Sigmoid colon (tissue), 7 donors: ENCODE results near the gene MST1. TPM values are rescaled to one million over a fixed set of nuclear protein-coding genes. Genes with fewer than 3 reads are reported as not detected.

Source experiments
- DNase-seq: peaks from one replicate; pipeline ENCODE4 v3.0.0-alpha.2; 2019
- H3K27ac ChIP-seq, 4 donors: fragments of 200-600 bp; sonication (generic); one replicate each; pipeline ENCODE4 v1.5.1; 2016 to 2019; ENCODE audit warnings: mild to moderate bottlenecking in 1 of 4
- H3K27me3 ChIP-seq, 3 donors: fragments of 200-600 bp; sonication (generic); one replicate each; pipeline ENCODE4 v1.5.1; 2019; ENCODE audit warnings: mild to moderate bottlenecking in 1 of 3
- H3K36me3 ChIP-seq, 4 donors: fragments of 200-600 bp; sonication (generic); one replicate each; pipeline ENCODE4 v1.5.1; 2016 to 2019
- H3K4me1 ChIP-seq, 4 donors: fragments of 200-600 bp; sonication (generic); one replicate each; pipeline ENCODE4 v1.5.1; 2017 to 2019
- H3K4me3 ChIP-seq, 4 donors: fragments of 200-600 bp; sonication (generic); one replicate each; pipeline ENCODE4 v1.5.1; 2017 to 2019; ENCODE audit warnings: mild to moderate bottlenecking in 2 of 4, moderate library complexity in 1 of 4
- H3K9me3 ChIP-seq, 4 donors: fragments of 200-600 bp in 3 of 4; sonication (generic) in 3 of 4; one replicate each; pipeline versions ENCODE4 v1.5.1 to v1.6.1; 2013 to 2019
- CTCF ChIP-seq, 4 experiments: fragments of 450-650 bp in 3 of 4; fragments of 200-600 bp in 1 of 4; IDR thresholded peaks; one replicate each; pipeline ENCODE4 v1.5.1; 2016 to 2019; ENCODE audit warnings: antibody characterized with exemption in 4 of 4, mild to moderate bottlenecking in 3 of 4, moderate library complexity in 2 of 4
- EP300 ChIP-seq, 4 donors: sonication (generic); formaldehyde crosslinking; IDR thresholded peaks; one replicate each; pipeline ENCODE4 v1.6.1; 2017; ENCODE audit warnings: antibody characterized with exemption in 4 of 4
- POLR2A ChIP-seq, 2 donors: fragments of 450-650 bp; IDR thresholded peaks; one replicate each; pipeline ENCODE4 v1.6.1; 2016; ENCODE audit warnings: antibody characterized with exemption in 2 of 2, mild to moderate bottlenecking in 2 of 2, moderate library complexity in 2 of 2
- POLR2AphosphoS5 ChIP-seq, 4 donors: sonication (generic); formaldehyde crosslinking; IDR thresholded peaks; one replicate each; pipeline ENCODE4 v1.6.1; 2017; ENCODE audit warnings: antibody characterized with exemption in 4 of 4
- WGBS, 2 donors: extraction: QIAGEN DNeasy Blood & Tissue Kit; methylation state at CpG; one replicate each; pipeline ENCODE4 v1.1.7; 2013; 5-methylcytosine and 5-hydroxymethylcytosine counted together
- intact Hi-C: fragments of 100-400 bp; cut with DNase I; formaldehyde crosslinking; loops from one replicate; pipeline ENCODE4 v1.15.1; 2023
- polyA plus RNA-seq, 3 donors: library from polyadenylated mRNA; stranded (reverse); fragments of 200-250 nt; gene quantifications; one replicate each; pipeline ENCODE4 v1.2.3, GENCODE V29; 2013
- total RNA-seq, 4 donors: library from RNA; depleted of rRNA; stranded (reverse); fragments of >200 nt; gene quantifications; one replicate each; pipeline ENCODE4 v1.1.0, GENCODE V29; 2016
- donor health status: healthy with polysubstance abuse.
- donor health status: Bipolar disorder and iron deficiency.
- donor health status: healthy.

Gene MST1
- total and polyA plus RNA-seq, 7 donors = 3.0 to 18.1 (median 7.7) TPM; not detected in 1

GRCh38 chr3:49642708-49643145 lies 46.5 kb downstream of the MST1 start:
- Histone ChIP-seq H3K27me3 (no peaks in the 10 kb centered on the region), H3K36me3 (no peaks in the 10 kb centered on the region), H3K4me3 (no peak overlapping the region), H3K9me3 (no peaks in the 10 kb centered on the region), H3K4me1 (no peaks in the 10 kb centered on the region), H3K27ac (no peak overlapping the region)
- no peak for TF ChIP-seq POLR2AphosphoS5 (IDR thresholded peaks at IDR 0.05)
- TF ChIP-seq CTCF (IDR thresholded peaks at IDR 0.05) = no peak
- TF ChIP-seq POLR2A (IDR thresholded peaks at IDR 0.05) = no peak
- no peak for TF ChIP-seq EP300 (IDR thresholded peaks at IDR 0.05)
- intact Hi-C loops = no loop called here
- 91 to 92% methylated on average over 9 of the region's 9 CpGs for WGBS, 2 donors
- no peak for DNase-seq

DNA sequence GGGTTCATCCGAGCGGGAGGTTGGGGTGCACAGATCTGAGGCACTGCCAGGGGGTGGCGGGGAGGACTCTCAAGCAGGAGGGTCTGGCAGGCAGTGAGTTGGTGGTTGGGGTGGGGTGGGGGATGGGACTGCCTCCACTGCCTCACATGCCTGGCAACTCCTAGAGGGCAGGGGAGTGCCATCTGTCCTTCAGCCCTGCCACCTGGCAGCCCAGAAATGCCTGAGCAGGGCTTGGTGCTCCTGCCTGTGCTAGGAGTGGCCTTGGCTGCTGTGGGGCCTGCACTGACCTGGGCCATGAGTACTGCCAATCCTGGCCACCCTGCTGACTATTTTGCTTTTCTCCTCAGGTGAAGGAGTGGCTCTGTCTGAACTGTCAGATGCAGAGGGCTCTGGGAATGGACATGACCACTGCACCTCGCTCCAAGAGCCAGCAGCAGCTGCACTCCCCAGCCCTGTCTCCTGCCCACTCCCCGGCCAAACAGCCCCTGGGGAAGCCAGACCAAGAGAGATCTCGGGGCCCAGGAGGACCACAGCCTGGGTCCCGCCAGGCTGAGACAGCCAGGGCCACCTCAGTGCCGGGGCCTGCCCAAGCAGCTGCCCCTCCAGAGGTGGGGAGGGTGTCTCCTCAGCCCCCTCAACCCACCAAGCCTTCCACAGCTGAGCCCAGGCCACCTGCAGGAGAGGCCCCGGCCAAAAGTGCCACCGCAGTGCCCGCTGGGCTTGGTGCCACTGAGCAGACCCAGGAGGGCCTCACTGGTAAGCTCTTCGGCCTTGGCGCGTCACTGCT lies 47.2 kb downstream of the MST1 start:
- TF ChIP-seq CTCF (IDR thresholded peaks at IDR 0.05) = no peak
- TF ChIP-seq POLR2AphosphoS5 (IDR thresholded peaks at IDR 0.05) = no peak
- no peak for TF ChIP-seq EP300 (IDR thresholded peaks at IDR 0.05)
- TF ChIP-seq POLR2A (IDR thresholded peaks at IDR 0.05) = no peak
- no peaks in the 10 kb centered on the region for H3K36me3 ChIP-seq
- H3K9me3 ChIP-seq = no peaks in the 10 kb centered on the region
- no peak overlapping the region for H3K4me3 ChIP-seq
- no peaks in the 10 kb centered on the region for H3K4me1 ChIP-seq
- DNase-seq = no peak
- WGBS, 2 donors = 94% methylated on average over 14 of the region's 14 CpGs
- no peak overlapping the region for H3K27ac ChIP-seq
- intact Hi-C loops = no loop called here
- no peaks in the 10 kb centered on the region for H3K27me3 ChIP-seq

DNA sequence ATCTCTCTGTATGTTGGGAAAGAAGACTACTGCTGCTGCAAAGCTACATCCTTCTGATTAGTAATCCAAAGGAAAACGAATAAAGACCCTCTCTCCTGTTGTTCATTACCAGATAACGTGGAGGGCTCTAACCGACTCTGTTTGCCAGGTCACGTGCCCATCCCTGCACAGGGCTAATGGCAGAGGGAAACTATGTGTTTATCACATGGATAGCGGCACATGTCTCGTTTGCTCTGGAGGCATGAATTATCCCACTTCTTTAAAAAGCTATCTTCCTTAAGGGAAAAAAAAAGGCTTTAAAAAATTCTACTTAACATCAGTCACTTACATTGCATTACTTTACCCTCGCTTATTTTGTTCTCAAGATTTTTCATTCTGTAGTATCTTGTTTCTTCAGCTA lies 48.0 kb downstream of the MST1 start:
- H3K27ac ChIP-seq = no peak overlapping the region
- DNase-seq = no peak
- 60 to 65% methylated on average over 7 of the region's 7 CpGs for WGBS, 2 donors
- no peaks in the 10 kb centered on the region for H3K27me3 ChIP-seq
- no peaks in the 10 kb centered on the region for H3K4me1 ChIP-seq
- TF ChIP-seq CTCF (IDR thresholded peaks at IDR 0.05) (no peak), POLR2AphosphoS5 (IDR thresholded peaks at IDR 0.05) (no peak), POLR2A (IDR thresholded peaks at IDR 0.05) (no peak), EP300 (IDR thresholded peaks at IDR 0.05) (no peak)
- H3K4me3 ChIP-seq = no peak overlapping the region
- intact Hi-C loops = no loop called here
- no peaks in the 10 kb centered on the region for H3K9me3 ChIP-seq
- no peaks in the 10 kb centered on the region for H3K36me3 ChIP-seq

DNA sequence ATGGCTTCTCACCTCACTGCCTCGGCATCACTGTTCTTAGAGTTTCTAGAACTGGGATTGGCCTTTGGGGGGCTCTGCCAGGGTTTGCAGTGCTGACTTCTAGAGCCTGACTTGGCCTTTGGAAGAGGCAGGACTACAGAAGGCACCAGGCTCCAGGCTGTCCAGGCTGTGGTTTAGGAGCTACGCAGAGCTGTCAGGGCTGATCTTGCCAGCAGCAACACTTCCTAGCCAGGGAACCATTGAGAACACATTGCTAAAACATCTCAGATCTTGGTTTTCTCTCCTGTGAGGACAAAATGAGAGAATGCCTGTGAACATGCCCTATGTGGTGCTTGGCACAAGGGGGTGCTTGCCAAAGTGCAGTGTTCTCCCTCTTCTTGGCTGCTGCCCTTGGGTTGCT lies 49.7 kb downstream of the MST1 start:
- H3K9me3 ChIP-seq = no peaks in the 10 kb centered on the region
- intact Hi-C loops = no loop called here
- H3K27me3 ChIP-seq = no peaks in the 10 kb centered on the region
- no peaks in the 10 kb centered on the region for H3K4me1 ChIP-seq
- no peak overlapping the region for H3K4me3 ChIP-seq
- WGBS, 2 donors = 89% methylated on average over 2 of the region's 2 CpGs
- TF ChIP-seq CTCF (IDR thresholded peaks at IDR 0.05) (no peak), EP300 (IDR thresholded peaks at IDR 0.05) (no peak), POLR2AphosphoS5 (IDR thresholded peaks at IDR 0.05) (no peak), POLR2A (IDR thresholded peaks at IDR 0.05) (no peak)
- no peaks in the 10 kb centered on the region for H3K36me3 ChIP-seq
- no peak for DNase-seq
- no peak overlapping the region for H3K27ac ChIP-seq

DNA sequence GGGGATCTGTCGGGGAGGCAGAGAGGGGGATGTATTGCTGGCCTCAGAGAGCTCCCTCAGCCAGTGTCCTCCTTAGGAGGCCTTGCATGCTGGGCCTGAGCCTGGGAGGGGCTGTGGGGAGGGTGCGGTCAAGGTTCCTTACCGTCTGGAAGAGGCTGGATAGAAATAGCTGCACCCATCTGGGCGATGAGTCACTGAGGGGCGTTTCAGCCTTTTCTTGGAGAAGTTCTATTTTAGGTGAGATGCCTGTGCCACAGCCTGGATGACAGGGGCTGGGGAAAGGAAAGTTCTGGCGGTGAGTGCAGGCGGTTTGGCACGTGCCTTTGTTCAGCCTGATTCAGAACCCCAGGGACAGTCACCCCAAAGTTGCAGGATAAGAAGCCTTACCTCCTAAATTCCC lies 50.8 kb downstream of the MST1 start:
- intact Hi-C loops = no loop called here
- no peak overlapping the region for H3K4me3 ChIP-seq
- no peaks in the 10 kb centered on the region for H3K27me3 ChIP-seq
- no peaks in the 10 kb centered on the region for H3K36me3 ChIP-seq
- H3K27ac ChIP-seq = no peak overlapping the region
- H3K4me1 ChIP-seq = no peaks in the 10 kb centered on the region
- TF ChIP-seq POLR2AphosphoS5 (IDR thresholded peaks at IDR 0.05) (no peak), POLR2A (IDR thresholded peaks at IDR 0.05) (no peak), CTCF (IDR thresholded peaks at IDR 0.05) (no peak), EP300 (IDR thresholded peaks at IDR 0.05) (no peak)
- no peak for DNase-seq
- H3K9me3 ChIP-seq = no peaks in the 10 kb centered on the region
- WGBS, 2 donors = 58 to 64% methylated on average over 8 of the region's 8 CpGs
